GM10248 (cell line): ENCODE results near the gene ABLIM2.

Source experiments
- CTCF ChIA-PET: fragments of 300-600 bp; sonication (Branson Sonifier 250); formaldehyde crosslinking; extraction: SDS; loops from one replicate; lab custom pipeline; 2021; ENCODE audit warnings: antibody characterized with exemption; lab: Yijun Ruan, JAX
- POLR2A ChIA-PET: fragments of 350-650 bp; sonication (Branson Sonifier 250); formaldehyde crosslinking; extraction: SDS; loops from one replicate; lab custom pipeline; 2020; ENCODE audit warnings: antibody characterized with exemption; lab: Yijun Ruan, JAX
- DNase-seq: peaks from one replicate; pipeline ENCODE4 v3.0.0; 2012; ENCODE audit errors: extremely low spot score
- TF ChIP-seq, protein P1 (sequence below): IDR thresholded peaks from 2 replicates; pipeline ENCODE4 v1.5.1; 2012; ENCODE audit warnings: mild to moderate bottlenecking, low read depth; ENCODE audit errors: extremely low read depth, missing control alignments, control extremely low read depth

ABLIM2 gene

DNA sequence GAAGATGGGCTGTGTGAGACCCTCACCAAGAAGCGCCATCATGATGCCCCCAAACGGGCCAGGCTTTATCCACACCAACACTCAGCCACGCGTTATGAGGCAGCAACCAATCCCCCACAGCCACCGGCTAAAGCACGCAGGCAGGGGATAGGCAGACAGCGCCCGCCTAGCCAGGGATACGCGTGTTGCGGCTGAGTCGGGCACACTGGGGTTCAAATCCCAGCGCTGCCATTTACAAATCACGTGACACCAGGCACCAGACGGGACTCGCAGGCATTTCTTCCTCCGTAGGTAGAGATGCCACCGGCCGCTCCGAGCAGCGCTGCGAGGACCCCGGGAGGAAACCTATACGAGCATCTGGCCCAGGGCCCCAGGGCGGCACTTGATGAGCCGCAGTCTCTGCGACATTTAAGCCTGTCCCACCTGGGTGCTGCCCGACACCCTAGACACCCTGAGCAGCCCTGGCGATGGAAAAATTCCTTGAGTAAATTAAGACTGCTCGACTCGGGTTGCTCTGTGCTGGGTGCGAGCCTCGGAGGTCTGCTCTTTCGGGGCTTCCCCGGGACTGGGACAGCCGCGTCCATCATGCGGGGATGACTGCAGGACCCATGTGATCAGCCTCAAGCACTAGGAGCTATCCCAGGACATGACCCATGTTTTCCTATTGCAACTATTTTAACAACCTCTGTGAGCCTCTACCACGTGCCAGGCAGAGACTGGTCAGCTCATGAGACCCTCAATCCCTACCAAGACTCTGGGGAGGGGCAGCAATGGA, 6.3 kb downstream of the ABLIM2 start:
- ChIA-PET CTCF (no interaction called here), POLR2A (no interaction called here)
- no peak for DNase-seq
- TF ChIP-seq, protein P1, sequence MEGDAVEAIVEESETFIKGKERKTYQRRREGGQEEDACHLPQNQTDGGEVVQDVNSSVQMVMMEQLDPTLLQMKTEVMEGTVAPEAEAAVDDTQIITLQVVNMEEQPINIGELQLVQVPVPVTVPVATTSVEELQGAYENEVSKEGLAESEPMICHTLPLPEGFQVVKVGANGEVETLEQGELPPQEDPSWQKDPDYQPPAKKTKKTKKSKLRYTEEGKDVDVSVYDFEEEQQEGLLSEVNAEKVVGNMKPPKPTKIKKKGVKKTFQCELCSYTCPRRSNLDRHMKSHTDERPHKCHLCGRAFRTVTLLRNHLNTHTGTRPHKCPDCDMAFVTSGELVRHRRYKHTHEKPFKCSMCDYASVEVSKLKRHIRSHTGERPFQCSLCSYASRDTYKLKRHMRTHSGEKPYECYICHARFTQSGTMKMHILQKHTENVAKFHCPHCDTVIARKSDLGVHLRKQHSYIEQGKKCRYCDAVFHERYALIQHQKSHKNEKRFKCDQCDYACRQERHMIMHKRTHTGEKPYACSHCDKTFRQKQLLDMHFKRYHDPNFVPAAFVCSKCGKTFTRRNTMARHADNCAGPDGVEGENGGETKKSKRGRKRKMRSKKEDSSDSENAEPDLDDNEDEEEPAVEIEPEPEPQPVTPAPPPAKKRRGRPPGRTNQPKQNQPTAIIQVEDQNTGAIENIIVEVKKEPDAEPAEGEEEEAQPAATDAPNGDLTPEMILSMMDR = no peak

DNA sequence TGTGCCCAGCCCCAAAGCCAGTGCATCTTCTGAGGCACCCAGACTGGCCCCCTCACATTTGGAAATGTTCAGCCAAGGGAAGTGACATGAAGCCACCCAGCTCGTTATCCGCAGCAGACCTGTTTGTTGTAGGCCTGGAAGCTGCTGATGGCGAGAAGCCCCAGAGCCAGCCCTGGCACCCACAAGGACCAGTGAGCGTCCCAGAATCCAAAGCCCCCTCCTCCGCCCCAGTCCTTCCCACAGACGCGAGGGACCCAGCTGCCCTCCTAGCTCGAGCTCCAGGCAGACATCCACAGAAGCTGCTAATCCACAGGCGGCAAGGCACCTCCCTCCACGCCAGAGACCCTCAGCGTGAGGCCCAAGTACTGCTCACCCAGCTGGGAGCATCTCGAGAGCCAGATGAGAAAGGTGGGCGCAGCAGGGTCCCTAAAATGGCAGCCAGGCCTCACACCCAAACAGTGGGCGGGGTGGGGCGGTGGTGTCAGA, 7.4 kb downstream of the ABLIM2 start:
- CTCF ChIA-PET = no interaction called here
- TF ChIP-seq, protein P1 = no peak
- POLR2A ChIA-PET = no interaction called here
- no peak for DNase-seq

DNA sequence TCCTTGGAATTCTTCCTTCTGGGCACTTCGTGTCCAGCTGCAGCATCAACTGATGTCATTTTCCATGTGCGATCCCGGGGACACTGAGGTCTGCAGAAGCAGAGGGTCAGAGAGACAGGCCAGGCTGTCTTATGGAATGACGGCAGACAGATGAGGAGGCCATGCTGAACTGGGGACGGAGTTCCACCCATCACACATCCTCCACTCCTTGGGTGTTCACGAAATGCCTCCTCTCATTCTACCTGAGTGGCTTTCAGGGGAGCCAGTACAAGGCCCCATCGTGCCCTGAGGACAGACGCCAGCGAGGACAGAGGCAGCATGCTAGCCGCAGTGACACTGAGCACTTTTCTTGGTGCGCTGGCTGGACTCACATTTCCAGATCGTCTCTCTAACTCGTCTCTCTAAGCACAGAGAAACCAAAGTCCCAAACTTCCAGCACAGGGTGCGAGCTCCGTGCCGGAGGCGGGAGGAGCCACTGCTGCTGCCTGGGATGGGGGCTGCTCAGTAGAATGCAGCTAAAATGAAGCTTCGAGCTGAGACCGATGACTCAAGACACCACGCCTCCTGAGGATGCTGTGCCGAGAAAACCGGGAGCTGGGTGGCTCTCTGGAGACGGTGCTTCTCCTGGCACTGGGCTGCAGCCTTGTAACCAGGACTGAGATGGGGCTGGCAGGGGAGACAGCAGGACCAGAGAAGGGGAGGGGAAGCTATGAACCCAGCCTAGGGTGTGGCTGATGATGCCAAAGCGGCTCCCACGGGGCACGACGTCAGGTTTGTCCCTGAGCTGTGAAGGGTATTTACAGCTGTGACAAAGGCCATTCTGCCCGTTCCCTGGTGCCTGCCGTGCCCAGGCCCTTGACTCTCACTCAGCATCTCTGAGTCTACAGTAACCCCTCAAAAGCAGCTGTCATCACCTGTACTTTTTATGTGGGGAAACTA, 8.2 kb downstream of the ABLIM2 start:
- no peak for DNase-seq
- ChIA-PET CTCF (no interaction called here), POLR2A (no interaction called here)
- TF ChIP-seq, protein P1 = no peak

DNA sequence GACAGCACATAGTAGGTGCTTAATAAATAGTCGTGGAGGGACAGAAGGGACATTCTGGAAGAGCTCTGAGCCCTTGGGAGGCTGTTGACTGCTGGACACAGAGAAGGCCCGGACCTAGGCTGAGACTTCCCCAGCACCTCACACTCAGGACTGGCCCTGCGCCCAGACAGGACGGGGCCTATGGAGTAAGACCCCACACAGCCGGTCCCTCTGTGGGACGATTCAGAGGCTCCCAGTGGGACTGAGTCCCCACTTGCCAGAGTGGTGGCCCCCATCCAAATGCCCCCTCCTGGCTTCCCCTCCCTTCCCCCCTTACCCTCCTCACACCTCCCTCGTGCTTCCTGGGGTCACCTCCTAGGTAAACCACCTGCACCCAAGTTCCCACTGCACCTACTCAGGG, 8.9 kb downstream of the ABLIM2 start:
- TF ChIP-seq, protein P1 = no peak
- no peak for DNase-seq
- CTCF ChIA-PET = no interaction called here
- POLR2A ChIA-PET = no interaction called here

DNA sequence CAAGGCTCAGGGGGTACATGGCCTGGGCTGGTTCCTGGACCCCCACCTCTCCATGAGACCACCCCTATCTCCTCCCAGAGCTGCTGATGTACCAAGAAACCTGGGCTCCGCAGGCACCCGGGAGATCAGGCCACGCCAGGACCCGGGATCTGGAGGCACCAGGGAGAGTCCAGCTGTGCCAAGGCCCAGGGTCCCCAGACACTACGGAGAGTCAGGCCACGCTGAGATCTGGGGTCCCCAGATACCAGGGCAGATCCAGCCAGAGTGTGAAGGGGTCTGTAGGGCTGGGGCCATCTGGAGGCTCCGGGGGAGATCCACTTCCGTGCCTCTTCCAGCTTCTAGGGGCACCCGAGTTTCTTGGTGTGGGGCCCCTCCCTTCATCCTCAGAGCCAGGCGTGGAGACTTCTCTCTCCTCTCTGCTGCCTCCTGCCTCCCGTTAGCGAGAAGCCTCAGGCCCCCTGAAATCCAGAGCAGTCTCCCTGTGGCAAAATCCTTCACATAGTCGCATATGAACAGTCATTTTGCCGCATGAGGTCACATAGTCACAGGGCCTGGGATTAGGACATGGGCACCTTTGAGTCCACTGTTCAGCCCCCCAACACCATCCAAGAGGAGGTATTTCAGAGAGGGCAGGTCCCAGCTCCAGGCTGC, 9.7 kb downstream of the ABLIM2 start:
- CTCF ChIA-PET = no interaction called here
- TF ChIP-seq, protein P1 = no peak
- no peak for DNase-seq
- POLR2A ChIA-PET = no interaction called here

DNA sequence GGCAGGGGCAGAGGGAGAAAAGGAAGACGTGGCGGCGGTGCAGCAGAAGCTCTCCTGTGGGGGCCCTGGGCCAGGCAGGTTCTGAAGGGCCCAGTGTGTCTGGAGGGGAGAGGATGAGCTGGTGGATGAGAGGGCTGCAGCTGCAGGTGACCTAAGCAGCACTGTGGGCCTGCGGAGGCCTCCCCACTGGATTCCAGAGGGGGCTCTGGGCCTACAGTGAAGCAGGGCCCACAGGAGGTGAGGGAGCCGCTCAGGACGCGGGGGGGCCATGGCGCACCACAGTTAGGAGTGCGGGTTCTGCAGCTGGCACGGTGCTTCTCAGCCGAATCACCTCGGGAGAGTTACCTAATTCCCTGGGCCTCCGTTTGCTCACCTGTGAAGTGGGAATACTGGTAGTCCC, 10.5 kb downstream of the ABLIM2 start:
- DNase-seq = no peak
- CTCF ChIA-PET = no interaction called here
- TF ChIP-seq, protein P1 = no peak
- POLR2A ChIA-PET = no interaction called here
